Measurements from ENCODE around the gene INPP5B. TPM values are rescaled to one million over a fixed set of nuclear protein-coding genes. Genes with fewer than 3 reads are reported as not detected.

Gene INPP5B
- total and polyA plus RNA-seq, 9 of the 15 experiments (the other 6 are each of a cell fraction or from before 2014, with no cell fraction given) = 14.1 to 28.7 (median 20.9) TPM

DNA sequence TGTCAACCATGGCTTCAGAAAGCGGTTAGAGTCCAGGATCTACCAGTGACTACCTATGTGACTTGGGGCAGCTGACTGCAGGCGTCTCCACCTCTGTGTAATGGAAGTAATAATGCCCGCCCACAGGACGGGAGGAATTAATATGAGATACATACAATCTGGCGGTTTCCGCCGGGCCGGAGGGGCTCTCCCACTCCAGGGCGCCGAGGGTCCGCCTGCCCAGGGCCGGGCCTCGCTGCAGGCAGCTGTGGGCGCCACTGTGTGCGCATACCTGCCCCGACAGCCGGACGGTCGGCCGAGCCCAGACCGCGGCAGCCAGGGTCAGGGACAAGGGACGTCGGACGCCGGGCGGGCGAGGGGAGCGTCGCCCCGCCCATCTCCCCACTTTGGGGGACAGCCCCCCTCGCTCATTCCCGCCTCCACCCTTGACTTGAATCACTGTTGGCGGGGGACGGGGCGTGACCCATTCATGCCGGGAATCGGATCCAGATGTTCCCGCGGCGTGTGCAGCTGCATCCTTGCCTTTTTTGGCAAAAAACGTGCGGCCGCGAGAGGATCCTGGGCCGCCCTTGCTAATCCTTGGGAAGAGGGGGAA is 49.0 kb upstream of the INPP5B start (continued):
- TF ChIP-seq, protein P1, sequence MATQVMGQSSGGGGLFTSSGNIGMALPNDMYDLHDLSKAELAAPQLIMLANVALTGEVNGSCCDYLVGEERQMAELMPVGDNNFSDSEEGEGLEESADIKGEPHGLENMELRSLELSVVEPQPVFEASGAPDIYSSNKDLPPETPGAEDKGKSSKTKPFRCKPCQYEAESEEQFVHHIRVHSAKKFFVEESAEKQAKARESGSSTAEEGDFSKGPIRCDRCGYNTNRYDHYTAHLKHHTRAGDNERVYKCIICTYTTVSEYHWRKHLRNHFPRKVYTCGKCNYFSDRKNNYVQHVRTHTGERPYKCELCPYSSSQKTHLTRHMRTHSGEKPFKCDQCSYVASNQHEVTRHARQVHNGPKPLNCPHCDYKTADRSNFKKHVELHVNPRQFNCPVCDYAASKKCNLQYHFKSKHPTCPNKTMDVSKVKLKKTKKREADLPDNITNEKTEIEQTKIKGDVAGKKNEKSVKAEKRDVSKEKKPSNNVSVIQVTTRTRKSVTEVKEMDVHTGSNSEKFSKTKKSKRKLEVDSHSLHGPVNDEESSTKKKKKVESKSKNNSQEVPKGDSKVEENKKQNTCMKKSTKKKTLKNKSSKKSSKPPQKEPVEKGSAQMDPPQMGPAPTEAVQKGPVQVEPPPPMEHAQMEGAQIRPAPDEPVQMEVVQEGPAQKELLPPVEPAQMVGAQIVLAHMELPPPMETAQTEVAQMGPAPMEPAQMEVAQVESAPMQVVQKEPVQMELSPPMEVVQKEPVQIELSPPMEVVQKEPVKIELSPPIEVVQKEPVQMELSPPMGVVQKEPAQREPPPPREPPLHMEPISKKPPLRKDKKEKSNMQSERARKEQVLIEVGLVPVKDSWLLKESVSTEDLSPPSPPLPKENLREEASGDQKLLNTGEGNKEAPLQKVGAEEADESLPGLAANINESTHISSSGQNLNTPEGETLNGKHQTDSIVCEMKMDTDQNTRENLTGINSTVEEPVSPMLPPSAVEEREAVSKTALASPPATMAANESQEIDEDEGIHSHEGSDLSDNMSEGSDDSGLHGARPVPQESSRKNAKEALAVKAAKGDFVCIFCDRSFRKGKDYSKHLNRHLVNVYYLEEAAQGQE (IDR thresholded peaks at IDR 0.05; ENCODE audit: borderline replicate concordance) = no peak
- TF ChIP-seq, protein P1 (CRISPR knock-in tag; IDR thresholded peaks at IDR 0.05; ENCODE audit: low read depth) = no peak
- TF ChIP-seq ZNF512 (tag; IDR thresholded peaks at IDR 0.05) = no peak
- TF ChIP-seq EHMT2 (IDR thresholded peaks at IDR 0.05) = no peak
- 0 out of 4 replicates have a peak, but pooled peaks of 1 of the 2 experiments have one; percentile 15 for TF ChIP-seq MAZ (CRISPR knock-in tag; conservative IDR thresholded peaks at IDR 0.05 in 1 of 2, IDR thresholded peaks at IDR 0.05 in 1 of 2)
- no peak for TF ChIP-seq ZNF175 (CRISPR knock-in tag; IDR thresholded peaks at IDR 0.05; ENCODE audit: low read depth)
- 0 out of 2 replicates have a peak, but pooled peaks have one; percentile 6 for TF ChIP-seq CREB1 (IDR thresholded peaks at IDR 0.05)
- TF ChIP-seq CREB1 (CRISPR knock-in tag; IDR thresholded peaks at IDR 0.05) = no peak
- no peak for TF ChIP-seq TEAD2 (tag; IDR thresholded peaks at IDR 0.05)
- TF ChIP-seq ZNF197 (CRISPR knock-in tag; IDR thresholded peaks at IDR 0.05; ENCODE audit: low read depth) = no peak
- no peak for TF ChIP-seq ZNF445 (CRISPR knock-in tag; IDR thresholded peaks at IDR 0.05; ENCODE audit: low read depth)
- 0 out of 2 replicates have a peak, but pooled peaks have one; percentile 47 for TF ChIP-seq MED1 (CRISPR knock-in tag; IDR thresholded peaks at IDR 0.05; ENCODE audit: borderline replicate concordance)
- TF ChIP-seq GMEB1 (CRISPR knock-in tag; IDR thresholded peaks at IDR 0.05) = no peak

Data from K562 (cell line).